GDM1 (cell line): ENCODE data around the gene LMX1B.
A peak's percentile ranks its signal among the peaks of the same experiment; 100 is the strongest.
"Not testable (repeated sequence)": the region's sequence is repeated elsewhere in the genome, so short reads cannot be mapped to it uniquely, and the experiment has no call there.

Experiments
- DNase-seq: peaks from one replicate; lab custom pipeline; 2025; lab: John Stamatoyannopoulos, UW

The LMX1B gene

DNA sequence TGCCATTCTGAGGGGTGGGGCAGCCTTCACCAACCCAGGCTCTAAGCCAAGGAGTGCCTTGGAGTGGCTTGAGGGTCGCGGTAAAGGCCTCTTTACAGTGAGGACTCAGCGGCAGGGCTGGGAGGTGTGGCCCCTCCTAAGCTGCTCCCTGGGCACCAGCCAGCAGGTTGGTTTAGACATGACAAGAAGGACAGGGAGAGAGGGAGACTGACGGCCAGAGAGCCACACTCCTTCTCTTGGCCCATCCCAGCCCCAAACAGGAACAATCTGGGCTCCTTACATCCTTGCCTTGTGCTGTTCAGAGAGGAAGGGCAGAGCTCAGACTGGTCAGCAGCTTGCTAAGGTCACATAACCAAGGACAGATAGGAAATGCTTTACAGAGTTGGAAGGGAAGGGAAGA, 94.5 kb downstream of the LMX1B start:
- no peak for DNase-seq

DNA sequence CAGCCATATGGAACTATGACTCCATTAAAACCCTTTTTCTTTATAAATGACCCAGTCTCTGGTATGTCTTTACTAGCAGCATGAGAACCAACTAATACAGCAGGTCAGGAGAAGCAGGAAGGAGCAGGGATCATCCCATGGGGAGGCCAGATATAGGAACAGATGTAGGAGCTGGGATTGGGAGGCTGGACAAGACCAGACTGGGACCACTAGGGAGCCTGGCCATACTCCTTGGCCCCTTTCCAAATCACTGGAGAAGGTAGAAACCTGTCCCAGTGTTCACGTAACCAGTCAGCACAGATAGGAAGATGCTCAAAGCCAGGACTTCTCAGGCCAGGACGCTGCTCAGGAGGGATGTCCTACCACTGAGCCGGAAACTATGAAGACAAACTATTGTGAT, 95.5 kb downstream of the LMX1B start:
- no peak for DNase-seq

DNA sequence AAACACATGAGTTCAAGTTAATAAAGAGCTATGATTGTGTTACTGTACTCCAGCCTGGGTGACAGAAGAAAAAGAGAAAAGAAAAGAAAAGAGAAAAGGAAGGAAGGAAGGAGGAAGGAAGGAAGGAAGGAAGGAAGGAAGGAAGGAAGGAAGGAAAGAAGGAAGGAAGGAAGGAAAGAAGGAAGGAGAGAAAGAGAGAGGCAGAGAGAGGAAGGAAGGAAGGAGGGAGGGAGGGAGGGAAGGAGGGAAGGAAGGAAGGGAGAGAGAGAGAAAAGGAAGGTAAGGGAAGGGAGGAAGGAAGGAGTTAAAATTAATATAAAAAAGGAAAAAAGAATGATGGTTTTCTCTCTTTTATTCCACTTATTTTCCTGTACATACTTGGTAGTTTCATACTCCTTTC, 101.7 kb downstream of the LMX1B start:
- DNase-seq: no peak

DNA sequence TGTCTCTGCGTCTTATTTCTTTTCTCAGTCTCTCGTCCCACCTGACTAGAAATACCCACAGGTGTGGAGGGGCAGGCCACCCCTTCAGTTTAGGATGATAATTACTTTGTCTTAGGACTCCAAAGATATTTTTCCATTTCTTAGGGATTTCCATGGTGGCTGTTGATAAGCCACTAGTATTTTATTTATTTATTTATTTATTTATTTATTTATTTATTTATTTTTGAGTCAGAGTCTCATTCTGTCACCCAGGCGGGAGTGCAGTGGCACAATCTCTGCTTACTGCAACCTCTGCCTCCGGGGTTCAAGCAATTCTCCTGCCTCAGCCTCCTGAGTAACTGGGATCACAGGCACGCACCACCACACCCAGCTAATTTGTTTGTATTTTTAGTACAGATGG, 103.7 kb downstream of the LMX1B start:
- not testable (repeated sequence) for DNase-seq

DNA sequence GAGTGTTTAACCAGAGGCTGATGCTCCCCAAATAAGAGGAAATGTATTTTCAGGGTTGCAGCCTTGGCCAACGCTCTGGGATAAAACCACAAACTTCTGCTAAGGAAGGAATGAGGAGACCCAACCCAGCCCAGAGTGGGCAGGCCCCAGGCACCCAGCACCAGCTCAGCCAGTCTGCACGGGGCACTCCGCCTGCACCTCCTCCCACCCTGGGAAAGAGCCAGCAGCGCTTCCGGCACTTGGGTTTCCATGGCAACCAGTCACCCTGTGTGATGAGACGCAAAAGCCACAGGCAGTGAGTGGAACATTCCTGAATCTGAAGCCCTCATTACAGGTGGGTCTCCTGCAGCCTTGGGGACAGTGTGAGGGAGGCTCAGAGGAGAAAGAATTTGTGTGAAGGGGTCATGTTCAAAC, 105.9 kb downstream of the LMX1B start:
- peak; percentile 93 for DNase-seq

DNA sequence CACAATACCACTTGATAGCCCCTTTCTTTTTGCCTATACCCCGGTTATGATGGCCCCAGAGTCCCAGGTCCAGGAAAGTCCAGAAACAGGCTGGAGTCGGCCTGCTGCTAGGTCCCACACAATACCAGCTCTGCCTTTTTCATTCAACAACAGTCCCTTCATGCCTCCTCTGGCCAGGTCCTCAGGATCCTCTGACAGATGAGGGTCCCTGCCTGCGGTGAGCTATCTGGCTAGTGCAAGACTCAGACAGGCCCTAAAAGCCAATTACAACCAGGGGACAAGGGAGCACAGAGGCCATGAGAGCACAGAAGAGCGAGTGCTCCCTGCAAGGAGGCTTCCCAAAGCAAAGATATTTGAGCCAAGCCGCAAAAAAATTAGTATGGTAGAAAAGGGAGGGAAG, 106.3 kb downstream of the LMX1B start:
- no peak for DNase-seq

DNA sequence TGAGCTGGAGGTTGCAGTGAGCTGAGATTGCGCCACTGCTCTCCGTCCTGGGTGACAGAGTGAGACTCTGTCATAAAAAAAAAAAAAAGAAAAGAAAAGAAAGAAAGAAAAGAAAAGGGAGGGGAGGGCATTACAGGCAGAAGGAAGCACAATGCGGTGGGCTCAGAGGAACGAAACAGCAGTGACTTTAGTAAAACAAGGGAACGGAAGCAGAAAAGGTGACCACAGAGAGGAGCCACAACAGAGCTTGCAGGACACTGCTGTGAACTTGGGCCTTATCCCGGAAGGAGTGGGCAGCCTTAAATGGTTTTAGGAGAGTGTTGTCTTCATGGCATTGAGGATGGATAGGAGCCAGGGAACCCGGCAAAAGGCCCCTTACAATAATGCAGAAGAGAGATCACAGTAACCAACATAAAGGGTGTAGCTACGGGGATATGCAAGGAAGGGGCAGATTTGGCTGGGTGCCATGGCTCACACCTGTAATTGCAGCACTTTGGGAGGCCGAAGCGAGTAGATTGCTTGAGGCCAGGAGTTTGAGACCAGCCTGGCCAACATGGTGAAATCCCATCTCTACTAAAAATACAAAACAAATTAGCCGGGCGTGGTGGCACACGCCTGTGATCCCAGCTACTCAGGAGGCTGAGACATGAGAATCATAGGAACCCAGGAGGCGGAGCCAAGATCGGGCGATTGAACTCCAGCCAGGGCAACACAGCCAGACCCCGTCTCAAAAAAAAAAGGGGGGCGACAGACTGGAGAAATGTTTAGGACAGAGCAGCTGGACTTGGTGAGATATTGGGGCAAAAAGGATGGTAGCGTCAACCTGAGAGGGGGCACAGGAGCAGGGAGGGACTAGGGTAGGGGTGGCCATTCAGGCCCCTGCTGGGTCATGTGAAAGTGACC, 107.2 kb downstream of the LMX1B start:
- DNase-seq: no peak

DNA sequence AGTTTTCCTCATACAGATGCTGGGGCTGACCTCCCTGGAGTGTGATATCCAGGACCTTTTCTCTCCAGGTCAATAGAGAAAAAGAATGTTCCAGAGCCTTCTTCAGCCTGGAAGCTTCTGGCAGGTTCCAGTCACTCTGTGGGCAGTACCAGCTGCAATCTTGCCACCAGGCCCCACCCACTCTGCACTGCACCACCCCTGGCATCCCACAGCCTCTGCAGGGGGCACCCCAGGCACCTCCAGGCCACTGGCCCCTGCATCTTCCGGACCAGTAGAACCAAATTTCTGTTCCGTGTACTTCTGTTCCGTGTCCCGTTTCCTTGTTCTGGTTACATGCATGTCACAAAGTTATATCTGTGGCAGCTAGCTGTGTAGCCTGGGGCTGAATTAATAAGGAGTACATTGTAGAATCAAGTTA, 107.8 kb downstream of the LMX1B start:
- no peak for DNase-seq

DNA sequence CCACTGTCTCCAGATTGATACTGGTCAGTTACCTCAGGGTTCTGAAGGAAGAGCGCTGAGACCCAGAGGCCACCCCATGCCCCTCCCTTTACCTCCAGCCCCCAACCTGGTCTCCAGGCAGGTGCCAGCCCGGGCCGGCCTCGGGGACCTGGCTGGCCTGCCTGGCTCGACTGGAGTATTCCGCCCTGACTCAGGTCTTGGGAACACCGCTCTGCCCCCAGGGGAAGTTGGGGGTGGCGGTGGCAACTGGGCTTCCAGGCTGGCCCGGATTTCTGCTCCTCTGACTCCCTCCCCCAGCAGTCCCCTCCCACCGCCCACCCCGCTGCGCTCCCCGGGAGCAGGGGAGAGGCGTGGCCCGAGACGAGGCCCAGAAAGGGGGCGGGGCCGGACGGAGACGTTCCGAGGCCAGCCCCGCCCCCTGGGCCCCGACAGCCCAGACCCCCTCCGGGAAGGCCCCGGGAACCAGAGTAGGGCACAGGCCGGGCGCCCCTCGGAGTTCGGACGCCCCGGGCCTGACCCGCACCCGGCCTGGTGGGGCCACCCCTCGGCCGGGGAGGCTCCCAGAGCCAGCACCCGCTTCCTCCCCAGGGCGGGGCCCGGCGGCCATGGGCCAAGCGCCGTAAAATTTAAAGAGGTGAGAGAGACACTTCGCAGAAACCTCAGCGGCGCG, 108.7 kb downstream of the LMX1B start:
- DNase-seq: peak; percentile 76

DNA sequence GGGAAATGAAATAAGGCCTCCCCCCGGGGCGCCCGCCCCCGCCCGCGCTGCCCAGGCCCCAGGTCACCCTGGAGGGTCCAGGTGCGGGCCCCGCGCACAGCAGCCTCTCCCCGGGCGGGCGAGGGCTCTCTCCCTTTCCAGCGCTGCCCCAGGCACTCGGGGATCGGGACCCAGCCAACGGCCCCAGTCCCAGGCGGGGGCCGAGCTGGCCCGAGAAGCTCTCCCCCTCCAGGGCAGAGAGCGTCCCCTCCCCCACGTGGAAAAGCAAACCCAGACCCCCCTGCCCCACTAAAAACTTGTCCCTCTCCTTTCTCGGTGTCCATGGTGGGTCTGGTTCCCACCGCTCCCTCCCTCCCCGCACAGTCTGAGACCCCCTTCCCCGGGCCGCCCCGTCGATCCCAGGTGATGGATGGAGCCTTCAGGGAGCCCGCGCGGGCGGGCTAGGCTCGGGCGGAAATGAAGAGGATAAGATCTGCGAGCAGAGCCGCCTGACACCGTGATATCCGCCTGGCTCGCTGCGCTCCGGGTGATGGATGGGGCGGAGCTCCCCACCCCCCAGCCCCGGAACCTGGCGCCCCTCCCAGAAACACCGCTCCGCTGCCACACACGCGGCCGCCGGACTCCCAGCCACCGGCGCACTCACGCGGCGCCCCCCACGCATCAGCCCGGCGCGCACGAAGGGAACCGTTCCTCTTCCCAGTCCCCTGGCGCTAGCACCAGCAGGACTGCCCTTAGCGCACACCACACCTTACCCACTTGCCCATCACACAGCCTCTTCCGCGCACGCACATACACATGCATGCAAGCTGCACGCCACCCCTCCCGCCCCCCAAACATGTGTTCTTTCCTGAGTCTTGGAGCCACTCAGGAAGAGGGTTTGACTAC, 109.4 kb downstream of the LMX1B start:
- DNase-seq: no peak

DNA sequence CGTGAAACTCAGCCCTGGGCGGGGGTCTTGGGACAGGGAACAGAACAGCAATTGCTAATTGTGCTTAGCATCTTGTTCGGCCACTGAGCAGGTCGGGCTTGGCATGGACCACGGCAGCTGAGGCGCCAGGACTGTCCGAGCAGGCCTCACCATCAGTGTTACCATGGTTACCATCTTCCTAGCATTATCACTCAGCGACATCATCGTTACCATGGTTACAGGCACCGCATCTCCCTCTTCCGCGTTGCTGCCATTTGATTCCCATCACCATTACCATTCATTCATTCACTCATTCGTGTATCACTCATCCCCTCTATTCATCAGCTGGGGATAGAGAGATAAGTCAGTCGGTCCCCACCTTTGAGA, 110.1 kb downstream of the LMX1B start:
- DNase-seq: no peak

DNA sequence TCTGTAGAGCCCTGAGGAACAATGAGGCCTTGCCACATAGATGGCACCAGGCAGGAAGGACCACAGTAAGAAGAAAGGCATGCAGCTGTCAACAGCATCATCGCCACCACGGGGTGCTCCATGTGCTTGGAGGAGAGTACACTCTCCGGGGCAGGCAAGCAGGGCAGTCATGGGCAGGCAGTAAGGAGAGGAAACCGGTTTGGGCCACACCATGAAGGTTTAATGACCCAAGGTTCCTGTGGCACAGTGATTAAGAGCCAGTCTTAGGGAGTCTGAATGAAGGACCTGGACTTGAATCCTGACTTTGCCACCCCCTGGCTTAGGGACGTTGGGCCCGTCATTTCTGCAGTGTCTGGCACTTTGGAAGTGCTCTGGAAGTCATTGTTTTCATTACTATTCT, 110.5 kb downstream of the LMX1B start:
- DNase-seq: no peak

DNA sequence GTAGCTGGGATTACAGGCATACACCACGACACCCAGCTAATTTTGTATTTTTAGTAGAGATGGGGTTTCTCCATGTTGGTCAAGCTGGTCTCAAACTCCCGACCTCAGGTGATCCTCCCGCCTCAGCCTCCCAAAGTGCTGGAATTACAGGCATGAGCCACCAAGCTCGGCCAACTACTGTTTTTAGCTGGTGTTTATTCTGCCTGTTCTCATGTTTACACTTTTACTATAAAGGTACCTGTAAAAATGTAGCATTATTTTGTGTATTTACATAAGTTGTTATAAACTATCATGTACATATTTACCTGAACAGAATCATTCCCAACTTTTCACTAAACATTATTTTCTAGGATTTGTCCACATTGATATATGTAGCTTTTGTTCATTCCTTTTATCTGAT, 111.8 kb downstream of the LMX1B start:
- DNase-seq: not testable (repeated sequence)

DNA sequence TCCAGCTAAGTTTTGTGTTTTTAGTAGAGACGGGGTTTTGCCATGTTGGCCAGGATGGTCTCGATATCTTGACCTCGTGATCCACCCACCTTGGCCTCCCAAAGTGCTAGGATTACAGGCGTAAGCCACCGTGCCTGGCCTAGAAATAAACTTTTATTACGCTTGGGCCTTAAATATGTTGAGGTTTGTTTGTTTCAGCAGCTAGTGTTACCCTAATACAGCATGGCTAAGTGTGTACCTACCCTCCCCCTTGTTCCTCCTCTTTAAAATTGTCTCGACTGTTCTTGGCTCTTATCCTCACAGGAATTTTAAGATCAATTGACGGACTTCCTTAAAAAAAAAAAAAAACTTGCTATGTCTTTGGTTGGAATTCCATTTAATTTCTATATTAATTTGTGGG, 114.5 kb downstream of the LMX1B start:
- DNase-seq: not testable (repeated sequence)

DNA sequence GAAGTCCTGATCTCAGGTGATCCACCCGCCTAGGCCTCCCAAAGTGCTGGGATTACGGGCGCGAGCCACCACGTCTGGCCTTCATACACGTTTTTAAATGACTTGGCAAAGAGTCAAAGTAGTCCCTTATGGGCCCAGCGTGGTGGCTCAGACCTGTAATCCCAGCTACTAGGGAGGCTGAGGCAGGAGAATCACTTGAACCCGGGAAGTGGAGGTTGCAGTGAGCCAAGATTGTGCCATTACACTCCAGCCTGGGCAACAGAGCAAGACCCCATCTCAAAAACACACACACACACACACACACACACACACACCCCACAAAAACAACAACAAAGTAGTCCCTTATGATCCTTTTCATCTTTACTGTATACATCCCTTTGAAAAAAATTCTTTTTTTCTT, 116.9 kb downstream of the LMX1B start:
- DNase-seq: not testable (repeated sequence)

DNA sequence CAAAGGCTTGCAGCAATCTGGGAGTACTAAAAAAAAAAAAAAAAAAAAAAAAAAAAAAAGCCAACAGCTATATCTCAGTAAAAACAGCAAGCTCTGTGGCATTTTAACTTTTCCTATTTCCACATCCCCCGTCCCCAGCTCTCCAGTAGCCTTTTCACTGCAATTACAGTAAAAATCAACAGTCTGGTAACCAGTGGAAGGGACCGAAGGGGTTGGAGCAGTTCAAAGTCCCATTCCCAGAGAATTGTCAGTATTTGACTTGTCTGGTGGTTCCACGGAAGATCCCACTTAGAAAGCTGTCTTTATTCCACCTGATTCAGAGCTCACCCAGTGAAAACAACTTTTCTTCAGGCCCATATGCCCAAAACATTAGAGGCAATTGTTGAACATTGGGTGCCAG, 119.3 kb downstream of the LMX1B start:
- no peak for DNase-seq

DNA sequence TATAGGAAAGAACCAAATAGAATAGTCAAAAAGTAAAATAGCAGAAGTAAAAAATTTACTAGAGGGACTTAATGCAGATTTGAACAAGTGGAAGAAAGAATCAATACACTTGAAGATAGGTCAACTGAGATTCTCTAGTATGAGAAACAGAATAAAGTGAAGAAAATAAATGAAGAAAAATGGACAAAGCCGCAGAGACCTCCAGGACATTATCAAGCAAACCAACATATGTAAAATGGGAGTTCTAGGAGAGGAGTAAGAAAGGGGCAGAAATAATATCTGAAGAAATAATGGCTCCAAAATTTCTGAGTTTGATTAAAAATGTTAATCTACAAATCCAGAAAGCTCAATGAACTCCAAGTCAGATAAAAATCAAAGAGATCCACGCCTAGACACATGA, 121.1 kb downstream of the LMX1B start:
- no peak for DNase-seq

DNA sequence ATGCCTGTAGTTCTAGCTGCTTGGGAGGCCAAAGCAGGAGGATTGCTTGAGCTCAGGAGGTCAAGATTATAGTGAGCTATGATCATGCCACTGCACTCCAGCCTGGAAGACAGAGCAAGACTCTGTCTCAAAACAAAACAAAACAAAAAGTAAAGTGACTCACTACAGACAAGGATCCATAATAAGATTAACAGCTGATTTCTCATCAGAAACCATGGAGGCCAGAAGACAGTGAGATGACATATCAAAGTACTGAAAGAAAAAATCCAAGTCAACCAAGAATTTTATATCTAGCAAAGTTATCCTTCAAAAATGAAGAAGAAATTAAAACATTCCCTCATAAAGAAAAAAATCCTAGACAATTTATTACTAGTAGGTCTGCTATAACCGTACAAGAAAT, 121.8 kb downstream of the LMX1B start:
- no peak for DNase-seq

DNA sequence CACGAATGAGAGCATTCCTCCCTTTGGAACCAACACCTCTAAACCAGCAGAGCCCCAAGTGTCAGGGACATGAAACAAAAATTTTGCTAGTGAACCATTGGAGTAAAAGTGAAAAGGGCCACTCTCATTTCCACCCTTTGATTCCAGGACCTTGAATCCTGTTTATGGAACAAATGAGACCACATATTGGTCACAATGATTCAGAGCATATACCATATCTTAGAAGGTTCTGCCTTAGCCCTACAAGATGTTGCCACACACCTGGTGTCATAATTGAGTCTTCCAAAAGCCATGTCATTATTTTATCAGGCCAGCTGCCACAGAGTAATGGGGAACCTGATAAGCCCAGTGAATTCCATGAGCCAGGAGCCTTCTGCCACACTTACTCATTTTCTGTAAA, 124.8 kb downstream of the LMX1B start:
- no peak for DNase-seq

DNA sequence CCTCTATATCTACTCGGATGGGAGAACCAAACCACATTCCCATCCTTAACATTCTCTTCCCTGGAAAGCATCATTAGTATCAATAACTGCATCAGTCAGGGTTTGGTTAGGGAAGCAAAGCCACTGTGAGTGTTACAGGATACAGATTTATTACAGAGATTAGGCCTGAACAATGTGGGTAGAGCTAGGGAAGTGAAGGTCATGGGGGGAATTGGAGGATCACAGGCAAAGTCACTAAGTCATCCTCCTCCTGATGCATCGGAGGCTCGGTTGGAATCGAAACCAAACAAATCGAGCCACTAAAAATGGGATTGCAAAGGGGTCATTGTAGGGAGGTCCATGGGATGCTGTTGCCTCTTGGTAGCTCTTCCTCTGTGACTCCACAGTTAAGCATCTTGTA, 129.3 kb downstream of the LMX1B start:
- no peak for DNase-seq

DNA sequence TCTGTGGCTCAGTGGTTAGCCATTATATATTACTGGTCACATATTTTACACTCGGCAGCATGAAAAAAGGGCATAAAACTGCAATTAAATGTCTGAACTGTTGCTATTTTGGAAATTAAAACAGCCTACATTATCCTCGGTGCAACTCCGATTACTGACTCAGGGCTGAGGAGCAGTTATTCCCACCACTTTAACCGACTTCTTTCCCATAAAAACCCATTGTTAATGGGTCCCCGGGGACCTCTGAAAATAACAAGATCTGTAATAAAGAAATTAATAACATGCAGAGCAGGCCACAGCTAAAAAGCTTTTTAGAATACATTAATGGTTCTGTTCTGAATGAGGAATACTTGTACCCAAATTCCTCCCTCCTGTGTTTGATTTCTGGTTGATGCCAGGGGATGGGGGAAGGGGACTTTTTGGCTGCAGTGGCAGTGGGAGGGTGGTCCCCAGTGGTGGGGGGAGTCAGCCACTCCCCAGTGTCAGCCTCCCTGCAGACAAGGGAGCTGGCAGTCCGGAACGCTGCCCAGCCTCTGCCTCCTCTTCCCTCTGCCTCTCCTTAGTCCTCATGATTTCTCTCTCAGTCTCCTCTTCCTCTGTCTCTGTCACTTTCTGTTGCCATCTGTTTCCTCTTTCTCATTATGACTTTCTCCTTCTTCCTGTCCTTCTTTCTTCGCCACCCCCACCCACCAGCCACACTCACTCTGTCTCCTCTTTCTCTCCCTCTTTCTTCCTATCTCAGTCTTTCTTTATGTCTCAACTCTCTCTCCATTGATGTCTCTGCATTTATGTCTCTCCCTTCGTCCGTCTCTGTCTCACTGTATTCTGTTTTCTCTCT, 132.1 kb downstream of the LMX1B start:
- DNase-seq: no peak
